HG03135 (cell line): ENCODE data around the gene PSENEN.

Source experiments
- ATAC-seq: cut with Tn5 transposase; IDR thresholded peaks from one replicate; pipeline ENCODE4 v1.9.1; 2021; ENCODE audit warnings: mild to moderate bottlenecking, moderate library complexity; ENCODE audit not compliant: unreplicated experiment

The PSENEN gene

DNA sequence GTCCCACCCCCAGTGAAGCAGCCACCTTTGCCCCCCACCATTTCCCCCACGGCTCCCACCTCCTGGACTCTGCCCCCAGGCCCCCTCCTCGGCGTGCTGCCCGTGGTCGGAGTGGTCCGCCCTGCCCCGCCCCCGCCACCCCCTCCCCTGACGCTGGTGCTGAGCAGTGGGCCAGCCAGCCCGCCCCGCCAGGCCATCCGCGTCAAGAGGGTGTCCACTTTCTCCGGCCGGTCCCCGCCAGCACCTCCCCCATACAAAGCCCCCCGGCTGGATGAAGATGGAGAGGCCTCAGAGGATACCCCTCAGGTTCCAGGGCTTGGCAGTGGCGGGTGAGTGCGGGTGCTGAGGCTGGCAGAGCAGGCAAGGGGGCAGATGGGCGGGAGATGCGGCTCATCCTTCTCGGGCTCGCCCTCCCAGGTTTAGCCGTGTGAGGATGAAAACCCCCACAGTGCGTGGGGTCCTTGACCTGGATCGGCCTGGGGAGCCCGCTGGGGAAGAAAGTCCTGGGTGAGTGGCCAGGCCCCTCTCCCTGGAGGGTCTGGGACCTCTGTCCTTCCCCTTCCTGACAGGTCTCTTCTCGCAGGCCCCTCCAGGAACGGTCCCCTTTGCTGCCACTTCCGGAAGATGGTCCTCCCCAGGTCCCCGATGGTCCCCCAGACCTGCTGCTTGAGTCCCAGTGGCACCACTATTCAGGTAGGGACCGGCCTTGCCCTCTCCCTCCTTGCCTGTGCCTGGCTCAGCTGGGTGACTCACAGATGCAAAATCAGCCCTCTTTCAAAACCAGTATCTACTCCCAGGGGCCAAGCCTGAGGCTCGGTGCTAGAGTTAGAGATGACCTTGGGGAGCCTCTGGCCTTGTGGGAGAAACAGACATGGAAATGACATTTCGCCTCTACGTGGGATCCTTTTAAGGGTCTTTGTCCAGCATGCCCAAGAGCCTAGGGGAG, 12.0 kb upstream of the PSENEN start:
- ATAC-seq = no peak

DNA sequence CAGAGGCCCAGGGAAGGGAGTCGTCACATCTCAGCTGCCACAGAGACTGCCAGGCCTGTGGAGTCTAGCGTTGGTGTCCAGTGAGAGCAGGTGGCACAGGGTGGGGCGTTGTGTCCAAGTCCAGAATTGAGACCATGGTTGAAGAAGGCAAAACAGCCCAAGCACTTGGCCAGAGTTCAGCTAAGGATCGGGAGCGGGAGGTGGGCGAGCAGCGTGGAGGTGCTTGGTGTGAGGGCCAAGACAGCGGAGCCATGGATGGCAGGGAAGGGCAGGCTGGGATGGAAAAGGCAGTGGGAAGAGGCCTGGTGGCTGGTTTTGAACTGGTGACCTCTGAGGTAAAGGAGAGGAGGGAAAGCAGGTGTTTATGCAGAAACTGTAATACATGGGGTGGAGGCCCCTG, 11.2 kb upstream of the PSENEN start:
- no peak for ATAC-seq

DNA sequence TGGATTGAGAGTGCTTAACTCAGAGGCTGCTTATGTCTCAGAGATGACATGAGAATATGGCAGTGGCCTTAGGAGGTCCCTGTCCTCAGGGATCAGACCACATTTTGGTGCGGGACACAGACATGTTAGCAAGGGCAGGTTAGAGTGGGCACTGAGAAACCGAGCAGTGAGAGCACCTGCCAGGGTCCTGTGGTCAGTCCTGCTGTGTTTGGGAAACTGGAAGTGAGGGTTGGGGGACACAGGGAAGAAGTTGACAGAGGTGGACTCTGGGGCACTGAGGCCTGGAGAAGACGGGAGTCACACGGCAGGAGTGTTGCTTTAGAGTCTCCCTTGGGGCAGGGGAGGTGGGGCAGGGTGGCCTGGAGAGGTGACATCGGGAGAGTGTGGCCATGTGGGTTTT, 10.6 kb upstream of the PSENEN start:
- no peak for ATAC-seq

DNA sequence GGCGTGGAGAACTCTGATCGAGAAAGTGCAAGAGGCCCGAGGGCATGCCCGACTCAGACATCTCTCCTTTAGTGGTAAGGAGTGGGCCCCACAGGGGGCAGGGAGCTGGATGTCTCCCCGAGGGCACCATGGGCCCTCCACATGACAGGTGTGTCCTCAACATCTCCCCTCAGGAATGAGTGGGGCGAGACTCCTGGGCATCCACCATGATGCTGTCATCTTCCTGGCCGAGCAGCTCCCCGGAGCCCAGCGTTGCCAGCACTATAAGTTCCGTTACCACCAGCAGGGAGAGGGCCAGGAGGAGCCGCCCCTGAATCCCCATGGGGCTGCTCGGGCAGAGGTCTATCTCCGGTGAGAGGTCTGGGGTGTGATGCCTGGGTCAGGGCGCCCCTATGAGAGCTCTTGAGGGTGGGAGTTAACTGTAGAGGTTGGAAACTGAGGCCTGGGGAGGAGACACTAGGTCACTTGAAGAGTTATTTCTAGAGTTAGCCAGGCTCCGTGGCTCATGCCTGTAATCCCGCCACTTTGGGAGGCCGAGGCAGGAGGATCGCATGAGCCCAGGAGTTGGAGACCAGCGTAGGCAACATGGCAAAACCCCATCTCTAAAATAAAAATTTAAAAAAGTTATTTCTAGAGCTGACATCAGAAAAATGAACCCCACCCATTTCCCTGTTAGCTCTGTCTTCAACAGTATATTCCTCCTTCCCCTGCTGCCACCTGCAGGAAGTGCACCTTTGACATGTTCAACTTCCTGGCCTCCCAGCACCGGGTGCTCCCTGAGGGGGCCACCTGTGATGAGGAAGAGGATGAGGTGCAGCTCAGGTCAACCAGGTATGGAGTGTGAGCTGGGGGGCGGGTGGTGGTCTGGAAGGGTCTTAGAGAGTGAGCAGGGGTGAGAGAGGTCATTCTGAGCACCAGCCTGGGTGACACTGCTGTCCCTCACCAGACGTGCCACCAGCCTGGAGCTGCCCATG, 8.3 kb upstream of the PSENEN start:
- no peak for ATAC-seq

DNA sequence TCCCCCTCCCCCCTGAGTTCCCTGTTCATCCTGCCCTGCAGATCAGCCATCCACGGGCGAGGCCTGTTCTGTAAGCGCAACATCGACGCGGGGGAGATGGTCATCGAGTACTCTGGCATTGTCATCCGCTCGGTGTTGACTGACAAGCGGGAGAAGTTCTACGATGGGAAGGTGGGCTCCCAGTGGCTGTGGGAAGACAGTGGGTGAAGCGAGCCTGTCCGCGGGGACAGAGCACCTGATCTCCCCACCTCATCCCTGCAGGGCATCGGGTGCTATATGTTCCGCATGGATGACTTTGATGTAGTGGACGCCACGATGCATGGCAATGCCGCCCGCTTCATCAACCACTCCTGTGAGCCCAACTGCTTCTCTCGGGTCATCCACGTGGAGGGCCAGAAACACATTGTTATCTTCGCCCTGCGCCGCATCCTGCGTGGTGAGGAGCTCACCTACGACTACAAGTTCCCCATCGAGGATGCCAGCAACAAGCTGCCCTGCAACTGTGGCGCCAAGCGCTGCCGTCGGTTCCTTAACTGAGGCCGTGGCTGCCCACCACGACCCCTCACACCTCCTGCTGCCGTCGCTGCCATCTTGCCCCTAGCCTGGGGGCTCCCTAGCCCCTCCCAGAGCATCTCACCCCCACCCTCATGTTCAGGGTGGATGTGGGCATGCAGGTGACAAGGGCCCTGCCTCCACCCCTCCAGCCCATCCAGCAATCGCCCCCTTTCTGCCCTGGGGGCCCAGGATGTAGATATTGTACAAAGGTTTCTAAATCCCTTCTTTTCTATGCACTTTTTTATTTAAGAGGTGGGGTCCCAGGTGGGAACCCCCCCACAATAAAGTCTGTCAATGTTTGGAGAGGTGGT, 7.2 kb upstream of the PSENEN start:
- no peak for ATAC-seq

DNA sequence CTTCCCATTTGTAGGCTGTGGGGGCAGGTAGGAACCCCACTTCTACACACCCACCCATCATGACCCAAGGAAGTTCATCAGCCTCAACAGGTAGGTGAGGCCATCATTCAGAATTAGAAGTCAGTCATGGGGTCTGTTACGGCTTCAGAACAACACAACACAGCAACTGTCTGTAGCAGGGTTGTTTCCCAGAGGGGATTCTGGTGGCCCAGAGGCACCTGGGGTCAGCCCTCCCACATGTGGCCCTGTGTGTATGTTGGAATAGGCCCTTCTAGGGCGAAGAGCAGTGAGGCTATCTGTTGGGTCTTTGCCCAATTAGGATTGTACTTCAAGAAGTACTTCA, 6.6 kb upstream of the PSENEN start:
- no peak for ATAC-seq

DNA sequence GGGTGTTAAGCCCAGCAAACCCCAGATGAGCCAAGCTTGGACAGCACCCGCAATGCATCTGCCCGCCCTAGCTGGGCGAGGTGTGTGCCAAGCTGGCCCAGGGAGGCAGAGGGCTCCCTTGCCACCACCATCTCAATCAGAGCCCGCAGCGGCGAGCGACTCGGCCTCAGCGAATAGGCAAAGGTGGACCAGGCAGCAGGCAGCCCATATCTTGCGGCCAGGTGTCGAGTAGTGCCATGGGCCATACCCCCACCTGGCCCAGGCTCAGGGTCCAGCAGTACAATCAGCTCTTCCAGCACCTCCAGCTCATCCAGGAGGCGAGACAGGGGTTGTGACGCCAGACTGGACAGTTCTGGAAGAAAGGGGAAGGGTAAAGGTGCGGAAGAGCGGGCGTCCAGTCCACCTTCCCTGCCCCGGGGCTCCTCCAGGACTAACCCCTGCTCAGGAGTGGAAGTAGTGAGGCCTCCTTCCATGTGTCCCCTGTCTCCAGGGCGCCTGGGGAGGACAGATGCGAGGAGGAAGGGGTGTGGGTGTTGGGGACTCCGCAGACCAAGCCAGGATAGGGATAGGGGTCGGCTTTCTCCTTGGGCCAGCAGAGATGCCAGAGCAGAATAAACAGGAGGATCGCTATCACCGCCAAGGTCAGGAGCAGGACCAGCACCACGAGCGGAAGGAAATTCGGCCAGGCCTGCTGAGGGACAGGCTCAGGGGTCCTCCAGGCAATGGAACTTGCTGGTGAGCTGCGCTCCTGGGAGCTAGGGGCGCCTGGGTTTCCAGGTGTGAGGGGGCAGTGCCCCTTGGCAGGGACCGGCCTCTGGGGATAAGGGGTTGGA, 6.0 kb upstream of the PSENEN start:
- no peak for ATAC-seq

DNA sequence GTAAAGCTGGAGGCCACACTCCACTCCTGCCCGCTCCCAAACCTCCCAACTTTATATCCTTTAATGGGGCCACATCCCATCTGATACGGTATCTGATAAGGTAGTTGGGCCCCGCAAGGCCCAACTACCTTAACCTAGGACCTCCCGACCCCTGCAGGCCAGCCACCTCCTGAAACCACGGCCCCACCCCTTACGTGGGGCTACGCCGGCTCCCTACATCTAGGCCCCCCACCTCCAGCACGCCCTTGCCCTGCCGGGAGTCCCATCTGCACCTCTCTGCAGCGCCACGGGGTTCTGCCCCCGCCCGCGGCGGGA, 5.4 kb upstream of the PSENEN start:
- ATAC-seq = no peak

DNA sequence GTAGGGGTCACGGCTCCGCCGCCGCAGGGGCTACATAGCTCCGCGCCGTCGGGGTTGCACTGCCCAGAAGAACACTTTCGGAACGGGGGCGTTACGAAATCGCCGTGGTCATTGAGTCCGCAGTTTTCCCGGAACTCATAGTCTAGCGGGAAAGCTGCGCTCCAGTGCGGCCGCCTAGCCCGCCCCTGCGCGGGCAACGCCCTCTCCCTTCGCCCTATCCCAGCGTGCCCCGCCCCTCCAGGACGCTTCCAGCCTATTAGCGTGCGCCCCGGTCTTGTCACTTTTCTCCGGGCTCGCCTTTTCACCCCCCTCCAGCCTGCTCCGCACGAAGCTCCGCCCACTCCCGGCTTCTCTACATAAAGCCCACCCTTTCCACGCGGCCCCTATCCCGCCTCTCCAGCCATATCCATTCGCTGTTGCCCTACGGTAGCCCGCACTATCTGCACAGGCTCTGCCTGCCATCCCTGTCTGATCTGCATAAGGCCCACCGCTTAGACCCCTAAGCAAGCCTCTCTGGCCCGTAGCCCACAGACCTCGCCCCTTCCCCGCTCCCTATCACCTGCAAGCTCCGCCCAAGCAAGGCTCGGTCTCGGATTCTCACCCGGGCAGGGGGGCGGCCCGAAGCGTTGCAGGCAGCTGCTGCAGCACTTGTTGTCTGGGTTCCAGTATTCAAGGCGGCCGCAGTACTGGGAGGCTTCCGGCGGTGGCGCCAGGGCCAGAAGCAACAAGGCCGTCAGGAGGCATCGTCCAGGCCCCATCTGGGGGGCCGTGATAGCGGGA, 4.8 kb upstream of the PSENEN start:
- peak; percentile 58 for ATAC-seq

DNA sequence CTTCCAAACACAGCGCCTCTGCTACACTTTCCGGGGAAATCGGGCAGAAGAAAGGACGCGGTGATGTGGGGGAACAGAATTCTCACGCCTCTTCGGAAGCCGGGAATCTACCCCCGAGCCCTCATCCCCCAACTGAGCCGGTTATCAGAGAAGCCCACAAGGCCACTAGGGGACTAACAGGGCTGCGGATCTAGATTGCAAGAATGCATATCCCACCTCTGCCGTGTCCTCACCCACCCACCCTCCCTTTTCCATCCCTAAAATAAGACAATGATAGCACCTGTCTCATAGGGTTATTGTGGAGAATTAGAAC, 4.3 kb upstream of the PSENEN start:
- no peak for ATAC-seq

DNA sequence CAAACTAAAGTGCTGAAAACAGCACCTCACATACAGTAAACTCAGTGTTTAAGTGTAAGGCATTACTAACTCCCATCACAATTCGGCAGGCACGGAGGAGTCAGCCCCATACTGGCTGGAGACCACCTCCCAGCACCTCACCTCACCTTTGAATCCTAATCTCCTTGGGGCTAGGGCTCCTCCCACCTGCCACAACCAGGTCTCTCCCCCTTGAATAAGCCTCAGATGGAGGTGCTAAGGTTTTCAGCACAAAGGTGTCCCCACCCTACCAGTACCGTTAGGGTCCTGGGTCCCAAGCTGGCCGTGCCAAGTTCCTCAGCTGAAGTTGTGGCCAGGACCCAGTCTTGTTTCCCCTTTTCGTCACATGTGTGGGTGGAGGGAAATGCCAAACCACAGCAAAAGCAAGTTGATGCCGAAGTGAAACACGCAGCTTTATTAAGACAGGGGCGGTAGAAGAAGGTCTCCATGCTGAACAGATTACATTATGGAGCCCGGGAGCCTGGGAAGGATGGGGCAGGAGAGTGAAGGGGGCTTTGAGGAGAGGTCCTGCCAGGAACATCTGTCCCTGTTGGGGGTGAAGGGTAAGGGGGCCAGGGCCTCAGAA, 3.2 kb upstream of the PSENEN start, which contains the start of gene IGFLR1:
TSS of gene IGFLR1 (minus strand) at position 332 of the 604 bp plus-strand sequence. CDS start 1,272 bp downstream, outside the sequence.
- no peak for ATAC-seq

DNA sequence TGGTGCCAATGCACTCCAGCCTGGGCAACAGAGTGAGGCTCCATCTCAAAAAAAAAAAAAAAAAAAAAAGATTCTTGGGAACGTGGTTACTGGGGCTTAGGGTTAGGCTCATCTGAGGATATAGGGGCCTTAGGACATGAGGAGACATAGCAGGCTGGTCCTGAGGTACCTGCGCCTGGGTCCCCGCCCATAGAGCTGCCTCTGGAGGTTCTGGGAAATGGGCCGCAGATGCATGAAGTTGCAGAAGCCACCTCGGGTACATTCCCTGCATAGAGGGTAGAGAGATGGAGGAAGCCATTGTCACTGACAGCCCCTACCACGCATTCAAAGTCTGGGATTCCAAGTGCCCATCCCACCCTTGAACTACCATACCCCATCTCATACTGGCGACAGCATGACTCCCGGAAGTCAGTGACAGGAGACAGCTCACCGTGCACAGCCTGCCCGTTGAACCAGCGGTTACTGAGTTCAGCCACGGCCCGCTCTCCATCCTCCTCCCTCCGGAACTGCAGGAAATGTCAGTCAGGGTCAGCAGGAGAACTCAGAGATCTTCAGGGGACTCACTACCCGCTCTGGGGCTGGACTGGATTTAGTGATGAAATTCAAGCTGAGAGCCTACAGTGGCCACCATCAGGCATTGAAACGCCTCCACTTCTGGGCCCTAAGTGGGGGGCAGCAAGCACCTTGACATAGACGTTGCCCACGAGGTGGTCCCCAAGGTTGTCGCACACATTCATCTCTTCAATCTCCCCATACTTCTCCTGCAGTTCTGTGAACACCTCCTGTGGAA, 1.6 kb upstream of the PSENEN start:
- no peak for ATAC-seq

DNA sequence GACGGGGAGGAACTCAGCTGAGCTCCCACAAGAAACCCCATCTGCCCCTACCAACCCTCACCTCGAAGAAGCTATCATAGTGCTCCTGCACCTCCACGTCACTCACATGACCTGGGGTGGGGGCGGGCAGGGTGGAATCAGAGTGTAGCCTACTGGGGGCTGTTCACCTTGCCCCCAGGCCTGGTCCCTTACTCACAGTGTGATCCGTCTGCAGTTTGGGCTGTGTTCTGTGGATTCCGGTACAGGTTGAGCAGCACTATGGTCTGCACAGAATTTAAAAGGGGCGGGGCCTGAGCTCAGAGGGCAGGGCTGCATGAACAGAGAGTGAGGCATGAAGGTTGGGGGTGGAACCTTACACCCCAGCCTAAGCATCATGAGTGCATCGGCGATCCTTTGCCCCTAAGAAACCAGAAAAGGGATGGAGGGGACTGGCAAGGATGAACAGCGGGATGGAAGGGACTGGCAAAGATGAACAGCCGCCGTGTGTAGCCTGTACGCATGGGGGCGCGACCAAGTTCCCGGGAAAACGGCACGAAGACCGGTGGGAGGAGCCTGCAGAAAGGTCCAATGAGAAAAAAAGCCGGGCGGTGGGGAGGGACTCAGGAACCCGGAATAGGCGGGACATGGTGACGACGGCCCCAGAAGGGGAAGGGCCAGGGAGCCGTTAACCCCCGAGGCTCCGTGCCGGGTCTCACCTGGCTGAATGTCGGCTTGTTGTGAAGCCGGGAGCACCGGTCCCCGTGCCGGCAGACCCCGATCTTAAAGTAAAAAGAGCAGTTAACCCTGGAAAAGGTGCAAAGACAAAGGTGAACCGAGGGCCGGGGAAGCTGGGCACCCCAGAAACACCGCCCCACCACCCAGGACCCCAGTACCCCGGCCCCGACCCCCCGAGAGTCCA, 772 bp upstream of the PSENEN start:
- ATAC-seq = peak; percentile 36

DNA sequence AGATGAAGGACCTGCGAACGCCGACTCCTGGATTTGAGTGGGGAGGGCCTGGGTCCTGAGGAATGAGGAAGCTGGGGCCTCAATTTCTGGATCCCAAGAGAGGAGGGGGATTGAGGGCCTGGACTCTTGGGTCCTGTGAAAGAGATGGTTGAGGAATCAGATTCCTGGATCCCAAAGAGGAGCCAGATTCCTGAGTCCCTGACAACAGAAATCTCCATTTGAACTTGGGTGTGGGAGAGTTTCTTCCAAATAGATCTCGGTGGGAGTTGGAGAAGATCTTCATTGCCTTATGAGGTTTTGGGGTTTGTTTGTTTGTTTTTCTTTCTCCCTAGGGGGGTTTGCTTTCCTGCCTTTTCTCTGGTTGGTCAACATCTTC, 624 bp downstream of the PSENEN start:
- ATAC-seq = no peak

DNA sequence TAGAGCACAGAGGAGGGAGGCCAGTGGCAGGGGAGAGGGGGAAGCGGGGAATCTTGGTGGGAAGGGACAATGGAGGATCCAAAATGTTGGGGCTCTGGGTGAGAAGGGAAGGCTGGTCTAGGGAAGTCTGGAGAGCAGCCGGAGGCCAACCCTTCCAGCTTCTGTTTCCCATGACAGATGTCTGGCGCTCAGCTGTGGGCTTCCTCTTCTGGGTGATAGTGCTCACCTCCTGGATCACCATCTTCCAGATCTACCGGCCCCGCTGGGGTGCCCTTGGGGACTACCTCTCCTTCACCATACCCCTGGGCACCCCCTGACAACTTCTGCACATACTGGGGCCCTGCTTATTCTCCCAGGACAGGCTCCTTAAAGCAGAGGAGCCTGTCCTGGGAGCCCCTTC, 1.1 kb downstream of the PSENEN start:
- ATAC-seq = no peak

DNA sequence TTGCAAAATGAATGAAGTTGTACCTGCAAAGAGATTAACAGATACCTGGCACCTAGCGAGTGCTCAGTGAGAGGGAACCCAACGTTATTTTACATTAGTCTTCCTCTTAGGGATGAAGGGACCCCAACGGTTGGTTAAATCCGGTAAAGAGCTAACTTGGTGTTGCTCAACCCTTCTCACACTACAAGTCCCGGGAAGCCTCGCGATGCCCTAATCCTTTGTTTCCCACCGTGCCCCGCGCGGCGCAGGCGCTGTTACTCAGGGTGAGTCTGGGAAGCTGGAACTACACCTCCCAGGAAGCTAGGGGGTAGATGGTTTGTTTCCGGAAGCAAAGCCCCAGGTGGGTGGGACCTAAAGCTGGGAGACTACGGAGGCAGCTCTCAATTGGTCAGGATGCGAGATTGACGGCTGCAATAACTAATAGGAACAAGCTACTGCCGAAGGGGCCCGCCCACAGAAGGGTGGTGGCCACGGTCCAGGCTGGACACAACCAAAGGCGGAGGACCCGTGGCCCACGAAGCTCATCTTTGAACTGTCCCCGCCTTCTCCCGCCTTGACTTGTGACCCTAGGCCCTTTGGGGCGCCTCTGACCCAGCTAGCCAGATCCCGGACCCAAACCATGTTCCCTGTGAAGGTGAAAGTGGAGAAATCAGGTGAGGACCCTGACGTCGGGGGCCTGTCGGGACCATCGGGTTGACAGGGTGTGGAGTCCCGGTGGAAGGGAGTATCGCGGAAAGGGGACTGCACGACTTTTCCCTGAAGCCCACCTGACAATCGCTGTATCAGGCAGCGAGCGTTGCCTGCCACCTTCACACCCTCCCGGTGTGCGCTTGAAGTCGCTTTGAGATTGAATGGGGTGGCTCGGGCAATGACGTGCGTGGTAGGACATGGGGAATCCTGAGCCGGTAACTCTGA, 2.9 kb downstream of the PSENEN start, which contains the start of gene LIN37:
TSS of gene LIN37 (plus strand) at position 471 of the 915 bp plus-strand sequence. CDS start at position 620, 149 bp downstream.
- peak; percentile 71 for ATAC-seq
